GM23338 (cell line): ENCODE measurements around the gene LPAR1. TPM values are rescaled to one million over a fixed set of nuclear protein-coding genes. Genes with fewer than 3 reads are reported as not detected.

Experiments
- ATAC-seq: fragments of 200-7000 bp; cut with Tn5 transposase; 3 replicates; pipeline ENCODE4 v1.9.1; 2020
- DNase-seq: peaks from one replicate; pipeline ENCODE4 v3.0.0-alpha.2; 2015; ENCODE audit warnings: low spot score
- H2AFZ ChIP-seq: fragments of 200-600 bp; sonication (generic); 2 replicates; pipeline ENCODE4 v1.8.0; 2016; ENCODE audit warnings: antibody characterized with exemption, mild to moderate bottlenecking, moderate library complexity
- H3F3A ChIP-seq: fragments of 200-600 bp; sonication (generic); replicated peaks from 2 replicates; pipeline ENCODE4 v1.8.0; 2017; ENCODE audit warnings: antibody characterized with exemption, mixed run types, low read depth
- H3K27ac ChIP-seq: fragments of 200-600 bp; sonication (generic); 2 replicates; pipeline ENCODE4 v1.6.1; 2016; ENCODE audit warnings: low read depth
- H3K27me3 ChIP-seq: fragments of 200-600 bp; sonication (generic); 2 replicates; pipeline ENCODE4 v1.8.0; 2016; ENCODE audit warnings: mild to moderate bottlenecking, mixed run types, moderate library complexity; ENCODE audit not compliant: insufficient read depth
- H3K36me3 ChIP-seq: fragments of 200-600 bp; sonication (generic); 2 replicates; pipeline ENCODE4 v1.8.0; 2016; ENCODE audit warnings: mild to moderate bottlenecking; ENCODE audit not compliant: insufficient read depth
- H3K4me1 ChIP-seq: fragments of 200-600 bp; sonication (generic); 2 replicates; pipeline ENCODE4 v1.8.0; 2016; ENCODE audit warnings: mild to moderate bottlenecking, moderate library complexity; ENCODE audit not compliant: insufficient read depth
- H3K4me2 ChIP-seq: fragments of 200-600 bp; sonication (generic); 2 replicates; pipeline ENCODE4 v1.7.1; 2017; ENCODE audit warnings: mixed run types
- H3K4me3 ChIP-seq: fragments of 200-600 bp; sonication (generic); 2 replicates; pipeline ENCODE4 v1.6.1; 2016; ENCODE audit warnings: mixed run types
- H3K79me2 ChIP-seq: fragments of 200-600 bp; sonication (generic); replicated peaks from 2 replicates; pipeline ENCODE4 v1.8.0; 2017; ENCODE audit warnings: mild to moderate bottlenecking; ENCODE audit not compliant: insufficient read depth
- H3K9me2 ChIP-seq: fragments of 200-600 bp; sonication (generic); 2 replicates; pipeline ENCODE4 v1.8.0; 2017; ENCODE audit not compliant: insufficient read depth
- H4K20me1 ChIP-seq: fragments of 200-600 bp; sonication (generic); replicated peaks from 2 replicates; pipeline ENCODE4 v1.8.0; 2017; ENCODE audit warnings: mild to moderate bottlenecking; ENCODE audit not compliant: insufficient read depth
- H3K27ac Mint-ChIP-seq: 2 replicates; pipeline ENCODE4 v1.8.0; 2020; ENCODE audit warnings: inconsistent platforms, mild to moderate bottlenecking, moderate library complexity, mixed read lengths
- H3K27me3 Mint-ChIP-seq: 3 replicates; pipeline ENCODE4 v1.8.0; 2022; ENCODE audit warnings: low read depth, mild to moderate bottlenecking, moderate library complexity, mixed read lengths, inconsistent platforms; ENCODE audit not compliant: insufficient read depth, poor library complexity
- H3K36me3 Mint-ChIP-seq: 3 replicates; pipeline ENCODE4 v1.8.0; 2021; ENCODE audit warnings: low read depth, mild to moderate bottlenecking, inconsistent platforms, moderate library complexity, mixed read lengths
- H3K4me1 Mint-ChIP-seq: 3 replicates; pipeline ENCODE4 v1.8.0; 2020; ENCODE audit warnings: mild to moderate bottlenecking, inconsistent platforms, mixed read lengths
- H3K4me3 Mint-ChIP-seq: 3 replicates; pipeline ENCODE4 v1.8.0; 2021; ENCODE audit warnings: moderate library complexity, mild to moderate bottlenecking, inconsistent platforms, mixed read lengths
- H3K9me3 Mint-ChIP-seq: 3 replicates; pipeline ENCODE4 v1.8.0; 2020; ENCODE audit warnings: moderate library complexity, mild to moderate bottlenecking, inconsistent platforms, mixed read lengths
- CREB1 ChIP-seq: fragments of 250-450 bp; sonication (Bioruptor Pico); IDR thresholded peaks from 2 replicates; pipeline ENCODE4 v1.5.0; 2020; ENCODE audit warnings: low read depth, mild to moderate bottlenecking, moderate library complexity
- CTCF ChIP-seq, 2 experiments: fragments of 200-600 bp in 1 of 2; sonication (generic) in 1 of 2; conservative IDR thresholded peaks; 2 replicates each; pipeline versions ENCODE4 v1.5.1 to v1.6.1; 2016 to 2017; ENCODE audit warnings: antibody characterized with exemption in 2 of 2, low read depth in 2 of 2, mild to moderate bottlenecking in 2 of 2, moderate library complexity in 1 of 2
- ETS1 ChIP-seq: IDR thresholded peaks from 2 replicates; pipeline ENCODE4 v1.6.1; 2016; ENCODE audit warnings: antibody characterized with exemption
- EZH2 ChIP-seq: fragments of 200-600 bp; sonication (generic); IDR thresholded peaks from one replicate; pipeline ENCODE4 v1.8.0; 2017; ENCODE audit warnings: antibody characterized with exemption, mild to moderate bottlenecking, low read depth; ENCODE audit not compliant: unreplicated experiment
- EZH2phosphoT487 ChIP-seq: fragments of 200-600 bp; sonication (generic); IDR thresholded peaks from one replicate; pipeline ENCODE4 v1.8.1; 2018; ENCODE audit warnings: antibody characterized with exemption; ENCODE audit not compliant: unreplicated experiment
- JUNB ChIP-seq: IDR thresholded peaks from one replicate; pipeline ENCODE4 v1.6.1; 2016; ENCODE audit warnings: antibody characterized with exemption; ENCODE audit not compliant: unreplicated experiment
- NANOG ChIP-seq: IDR thresholded peaks from 2 replicates; pipeline ENCODE4 v1.6.1; 2016; ENCODE audit warnings: antibody characterized with exemption, borderline replicate concordance
- POLR2AphosphoS5 ChIP-seq: IDR thresholded peaks from 2 replicates; pipeline ENCODE4 v1.6.1; 2016; ENCODE audit warnings: antibody characterized with exemption, low read depth
- REST ChIP-seq: IDR thresholded peaks from one replicate; pipeline ENCODE4 v1.6.1; 2018; ENCODE audit warnings: antibody characterized with exemption; ENCODE audit not compliant: unreplicated experiment
- STAT1 ChIP-seq: IDR thresholded peaks from one replicate; pipeline ENCODE4 v1.6.1; 2016; ENCODE audit warnings: antibody characterized with exemption; ENCODE audit not compliant: unreplicated experiment
- ZNF114 ChIP-seq: fragments of 250-450 bp; sonication (Bioruptor Pico); IDR thresholded peaks from 2 replicates; pipeline ENCODE4 v1.5.0; 2020; ENCODE audit warnings: mild to moderate bottlenecking, moderate library complexity
- ZNF331 ChIP-seq: fragments of 250-450 bp; sonication (Bioruptor Pico); IDR thresholded peaks from 2 replicates; pipeline ENCODE4 v1.5.0; 2020; ENCODE audit warnings: low read depth, mild to moderate bottlenecking, moderate library complexity
- polyA plus RNA-seq: library from polyadenylated mRNA; unstranded; fragments of >200 nt; fragmentation: Nextera tagmentation; extraction: Ambion mirVana; gene quantifications from 2 replicates; pipeline ENCODE4 v1.2.1, GENCODE V29; 2016
- total RNA-seq: library from RNA; depleted of rRNA; stranded (reverse); fragments of >200 nt; shearing (Covaris generic); gene quantifications from 2 replicates; pipeline ENCODE4 v1.2.3, GENCODE V29; 2014
- TF ChIP-seq, protein P1 (sequence below): fragments of 250-450 bp; sonication (Bioruptor Pico); IDR thresholded peaks from 2 replicates; pipeline ENCODE4 v1.5.0; 2020; ENCODE audit warnings: mild to moderate bottlenecking, moderate library complexity

The LPAR1 gene
- total and polyA plus RNA-seq, 2 experiments from 2014 or later, result 1.0 to 3.8 TPM

DNA sequence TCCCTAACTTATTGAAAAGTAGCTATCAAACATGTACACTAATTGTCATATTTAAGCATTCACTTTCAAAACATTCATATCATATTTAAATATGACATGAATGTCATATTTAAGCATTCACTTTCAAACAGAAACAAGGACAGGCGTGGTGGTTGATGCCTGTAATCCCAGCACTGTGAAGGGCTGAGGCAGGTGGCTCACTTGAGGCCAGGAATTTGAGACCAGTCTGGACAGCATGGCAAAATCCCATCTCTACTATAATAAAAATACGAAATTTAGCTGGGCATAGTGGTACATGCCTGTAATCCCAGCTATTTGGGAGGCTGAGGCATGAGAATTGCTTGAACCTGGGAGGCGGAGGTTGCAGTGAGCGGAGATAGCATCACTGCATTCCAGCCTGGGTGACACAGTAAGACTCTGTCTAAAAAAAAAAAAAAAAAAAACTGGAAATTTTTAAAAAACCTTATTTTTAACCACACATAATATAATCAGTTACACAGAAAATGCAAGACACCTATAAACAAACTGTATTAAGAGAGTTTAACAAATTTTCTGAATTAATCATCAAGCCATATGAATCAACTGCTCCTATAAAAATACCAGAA, 88.1 kb downstream of the LPAR1 start:
- Histone ChIP-seq H3K9me2 (no peaks in the 10 kb centered on the region), H3K79me2 (no peaks in the 10 kb centered on the region), H4K20me1 (no peaks in the 10 kb centered on the region), H3K4me2 (no peak overlapping the region), H3K36me3 (no peaks in the 10 kb centered on the region), H3K4me1 (peaks cover 13% of the 10 kb centered on the region; the same call in 1 of the 2 replicates), H3K27me3 (no peaks in the 10 kb centered on the region), H3K4me3 (no peak overlapping the region), H3F3A (no peaks in the 10 kb centered on the region), H2AFZ (no peak overlapping the region), H3K27ac (no peak overlapping the region)
- Mint-ChIP-seq H3K36me3 (no peaks in the 10 kb centered on the region), H3K27ac (no peak overlapping the region), H3K4me3 (no peak overlapping the region), H3K4me1 (peaks cover 21% of the 10 kb centered on the region), H3K27me3 (peaks cover 2% of the 10 kb centered on the region), H3K9me3 (no peaks in the 10 kb centered on the region)
- DNase-seq (no peak), ATAC-seq (no peak)
- TF ChIP-seq POLR2AphosphoS5 (no peak), CTCF (conservative IDR thresholded peaks at IDR 0.05; ENCODE audit: low read depth in 2 of 2) (no peak), REST (no peak), STAT1 (no peak), ETS1 (no peak), ZNF114 (CRISPR knock-in tag) (no peak), JUNB (no peak), NANOG (no peak), EZH2 (no peak), EZH2phosphoT487 (no peak), ZNF331 (CRISPR knock-in tag) (no peak), CREB1 (CRISPR knock-in tag) (no peak)
- TF ChIP-seq, protein P1, sequence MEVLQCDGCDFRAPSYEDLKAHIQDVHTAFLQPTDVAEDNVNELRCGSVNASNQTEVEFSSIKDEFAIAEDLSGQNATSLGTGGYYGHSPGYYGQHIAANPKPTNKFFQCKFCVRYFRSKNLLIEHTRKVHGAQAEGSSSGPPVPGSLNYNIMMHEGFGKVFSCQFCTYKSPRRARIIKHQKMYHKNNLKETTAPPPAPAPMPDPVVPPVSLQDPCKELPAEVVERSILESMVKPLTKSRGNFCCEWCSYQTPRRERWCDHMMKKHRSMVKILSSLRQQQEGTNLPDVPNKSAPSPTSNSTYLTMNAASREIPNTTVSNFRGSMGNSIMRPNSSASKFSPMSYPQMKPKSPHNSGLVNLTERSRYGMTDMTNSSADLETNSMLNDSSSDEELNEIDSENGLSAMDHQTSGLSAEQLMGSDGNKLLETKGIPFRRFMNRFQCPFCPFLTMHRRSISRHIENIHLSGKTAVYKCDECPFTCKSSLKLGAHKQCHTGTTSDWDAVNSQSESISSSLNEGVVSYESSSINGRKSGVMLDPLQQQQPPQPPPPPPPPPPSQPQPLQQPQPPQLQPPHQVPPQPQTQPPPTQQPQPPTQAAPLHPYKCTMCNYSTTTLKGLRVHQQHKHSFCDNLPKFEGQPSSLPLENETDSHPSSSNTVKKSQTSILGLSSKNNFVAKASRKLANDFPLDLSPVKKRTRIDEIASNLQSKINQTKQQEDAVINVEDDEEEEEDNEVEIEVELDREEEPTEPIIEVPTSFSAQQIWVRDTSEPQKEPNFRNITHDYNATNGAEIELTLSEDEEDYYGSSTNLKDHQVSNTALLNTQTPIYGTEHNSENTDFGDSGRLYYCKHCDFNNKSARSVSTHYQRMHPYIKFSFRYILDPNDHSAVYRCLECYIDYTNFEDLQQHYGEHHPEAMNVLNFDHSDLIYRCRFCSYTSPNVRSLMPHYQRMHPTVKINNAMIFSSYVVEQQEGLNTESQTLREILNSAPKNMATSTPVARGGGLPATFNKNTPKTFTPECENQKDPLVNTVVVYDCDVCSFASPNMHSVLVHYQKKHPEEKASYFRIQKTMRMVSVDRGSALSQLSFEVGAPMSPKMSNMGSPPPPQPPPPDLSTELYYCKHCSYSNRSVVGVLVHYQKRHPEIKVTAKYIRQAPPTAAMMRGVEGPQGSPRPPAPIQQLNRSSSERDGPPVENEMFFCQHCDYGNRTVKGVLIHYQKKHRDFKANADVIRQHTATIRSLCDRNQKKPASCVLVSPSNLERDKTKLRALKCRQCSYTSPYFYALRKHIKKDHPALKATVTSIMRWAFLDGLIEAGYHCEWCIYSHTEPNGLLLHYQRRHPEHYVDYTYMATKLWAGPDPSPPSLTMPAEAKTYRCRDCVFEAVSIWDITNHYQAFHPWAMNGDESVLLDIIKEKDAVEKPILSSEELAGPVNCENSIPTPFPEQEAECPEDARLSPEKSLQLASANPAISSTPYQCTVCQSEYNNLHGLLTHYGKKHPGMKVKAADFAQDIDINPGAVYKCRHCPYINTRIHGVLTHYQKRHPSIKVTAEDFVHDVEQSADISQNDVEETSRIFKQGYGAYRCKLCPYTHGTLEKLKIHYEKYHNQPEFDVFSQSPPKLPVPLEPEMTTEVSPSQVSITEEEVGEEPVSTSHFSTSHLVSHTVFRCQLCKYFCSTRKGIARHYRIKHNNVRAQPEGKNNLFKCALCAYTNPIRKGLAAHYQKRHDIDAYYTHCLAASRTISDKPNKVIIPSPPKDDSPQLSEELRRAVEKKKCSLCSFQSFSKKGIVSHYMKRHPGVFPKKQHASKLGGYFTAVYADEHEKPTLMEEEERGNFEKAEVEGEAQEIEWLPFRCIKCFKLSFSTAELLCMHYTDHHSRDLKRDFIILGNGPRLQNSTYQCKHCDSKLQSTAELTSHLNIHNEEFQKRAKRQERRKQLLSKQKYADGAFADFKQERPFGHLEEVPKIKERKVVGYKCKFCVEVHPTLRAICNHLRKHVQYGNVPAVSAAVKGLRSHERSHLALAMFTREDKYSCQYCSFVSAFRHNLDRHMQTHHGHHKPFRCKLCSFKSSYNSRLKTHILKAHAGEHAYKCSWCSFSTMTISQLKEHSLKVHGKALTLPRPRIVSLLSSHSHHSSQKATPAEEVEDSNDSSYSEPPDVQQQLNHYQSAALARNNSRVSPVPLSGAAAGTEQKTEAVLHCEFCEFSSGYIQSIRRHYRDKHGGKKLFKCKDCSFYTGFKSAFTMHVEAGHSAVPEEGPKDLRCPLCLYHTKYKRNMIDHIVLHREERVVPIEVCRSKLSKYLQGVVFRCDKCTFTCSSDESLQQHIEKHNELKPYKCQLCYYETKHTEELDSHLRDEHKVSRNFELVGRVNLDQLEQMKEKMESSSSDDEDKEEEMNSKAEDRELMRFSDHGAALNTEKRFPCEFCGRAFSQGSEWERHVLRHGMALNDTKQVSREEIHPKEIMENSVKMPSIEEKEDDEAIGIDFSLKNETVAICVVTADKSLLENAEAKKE (CRISPR knock-in tag), result no peak
